HG03342 (cell line): ENCODE results near the gene THBS4.

Experiments
- ATAC-seq: cut with Tn5 transposase; IDR thresholded peaks from one replicate; pipeline ENCODE4 v1.9.1; 2021; ENCODE audit warnings: mild to moderate bottlenecking, moderate library complexity; ENCODE audit not compliant: unreplicated experiment

THBS4 gene

GRCh38 chr5:80043187-80043586, 8.0 kb downstream of the THBS4 start:
- no peak for ATAC-seq

- ATAC-seq = no peak
Measured at GRCh38 chr5:80048084-80048780, 13.1 kb downstream of the THBS4 start.

- ATAC-seq = no peak
Measured at GRCh38 chr5:80052464-80052863, 17.3 kb downstream of the THBS4 start.

DNA sequence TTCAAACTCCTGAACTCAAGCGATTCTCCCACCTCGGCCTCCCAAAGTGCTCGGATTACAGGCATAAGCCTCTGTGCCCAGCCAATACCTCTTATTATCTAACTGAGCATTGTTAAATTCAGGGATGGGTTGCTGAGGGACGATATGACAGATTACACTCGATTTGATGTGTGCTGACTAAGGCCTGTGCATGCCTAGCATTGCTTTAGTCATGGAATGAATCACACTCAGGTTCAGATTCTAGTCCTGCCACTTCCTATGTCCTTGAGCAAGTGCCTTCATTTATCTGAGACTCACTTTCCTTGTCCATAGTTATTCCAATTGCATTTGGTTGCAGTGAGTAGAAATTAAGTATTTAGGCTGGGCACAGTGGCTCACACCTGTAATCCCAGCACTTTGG, 19.5 kb downstream of the THBS4 start:
- ATAC-seq = no peak

- no peak for ATAC-seq
Measured at GRCh38 chr5:80055491-80056170, 20.5 kb downstream of the THBS4 start.

- no peak for ATAC-seq
Measured at GRCh38 chr5:80057099-80057498, 22.0 kb downstream of the THBS4 start.

GRCh38 chr5:80057921-80058320, 22.8 kb downstream of the THBS4 start:
- ATAC-seq = no peak

DNA sequence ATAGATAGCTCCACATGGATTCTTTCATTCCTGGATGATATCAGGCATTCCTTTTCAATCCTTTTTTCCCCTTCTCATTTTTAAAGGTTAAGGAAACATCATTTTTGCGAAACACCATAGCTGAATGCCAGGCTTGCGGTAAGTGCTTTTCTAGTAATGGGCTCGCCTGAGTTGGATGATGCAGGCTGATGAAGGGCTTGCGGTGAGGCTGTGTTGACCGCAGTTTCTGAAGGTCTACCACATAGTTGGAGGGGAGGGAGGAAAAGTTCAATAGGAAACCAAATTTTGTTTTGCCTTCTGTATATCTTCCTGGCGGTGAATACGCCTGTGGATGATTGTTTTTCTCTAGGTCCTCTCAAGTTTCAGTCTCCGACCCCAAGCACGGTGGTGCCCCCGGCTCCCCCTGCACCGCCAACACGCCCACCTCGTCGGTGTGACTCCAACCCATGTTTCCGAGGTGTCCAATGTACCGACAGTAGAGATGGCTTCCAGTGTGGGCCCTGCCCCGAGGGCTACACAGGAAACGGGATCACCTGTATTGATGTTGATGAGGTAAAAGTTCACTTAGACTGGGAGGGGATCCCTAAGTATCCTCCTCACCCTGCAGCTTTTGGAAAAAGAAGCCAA, 24.3 kb downstream of the THBS4 start:
- ATAC-seq = no peak

GRCh38 chr5:80060966-80061365, 25.8 kb downstream of the THBS4 start:
- ATAC-seq = no peak

GRCh38 chr5:80061547-80061946, 26.4 kb downstream of the THBS4 start:
- ATAC-seq = no peak

DNA sequence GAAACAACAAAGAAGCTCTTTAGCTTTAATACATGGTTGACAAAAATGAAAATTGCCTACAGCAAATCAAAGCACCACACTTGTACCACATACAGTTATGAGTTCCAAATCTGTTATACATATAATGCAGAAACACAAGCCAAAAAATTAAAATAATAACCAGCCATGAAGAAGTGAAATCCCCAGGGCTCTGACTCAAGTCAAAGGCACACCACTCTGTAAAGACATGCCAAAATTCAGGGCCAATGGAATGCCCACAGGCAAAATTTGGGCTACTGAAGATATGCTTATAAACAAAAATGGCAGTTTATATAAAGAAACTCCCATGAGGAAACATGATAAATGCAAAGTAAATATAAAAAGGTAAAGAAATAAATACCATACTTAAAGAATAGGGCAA, 29.0 kb downstream of the THBS4 start:
- no peak for ATAC-seq

DNA sequence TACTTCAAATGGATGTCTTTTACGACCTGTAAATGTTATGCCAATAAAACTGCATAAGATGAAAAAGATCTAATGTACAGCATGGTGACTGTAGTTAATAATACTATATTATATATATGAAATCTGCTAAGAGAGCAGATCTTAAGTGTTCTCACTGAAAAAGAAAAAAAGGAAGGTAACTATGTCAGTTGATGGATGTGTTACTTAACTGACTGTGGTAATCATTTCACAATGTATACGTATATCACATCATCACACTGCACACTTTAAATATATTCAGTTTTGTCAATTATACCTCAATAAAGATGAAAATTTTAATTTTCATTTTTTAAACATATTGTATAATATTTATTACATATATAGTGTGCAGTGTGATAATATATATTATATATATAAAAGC, 31.9 kb downstream of the THBS4 start:
- no peak for ATAC-seq

GRCh38 chr5:80067531-80068245, 32.5 kb downstream of the THBS4 start:
- ATAC-seq = no peak

DNA sequence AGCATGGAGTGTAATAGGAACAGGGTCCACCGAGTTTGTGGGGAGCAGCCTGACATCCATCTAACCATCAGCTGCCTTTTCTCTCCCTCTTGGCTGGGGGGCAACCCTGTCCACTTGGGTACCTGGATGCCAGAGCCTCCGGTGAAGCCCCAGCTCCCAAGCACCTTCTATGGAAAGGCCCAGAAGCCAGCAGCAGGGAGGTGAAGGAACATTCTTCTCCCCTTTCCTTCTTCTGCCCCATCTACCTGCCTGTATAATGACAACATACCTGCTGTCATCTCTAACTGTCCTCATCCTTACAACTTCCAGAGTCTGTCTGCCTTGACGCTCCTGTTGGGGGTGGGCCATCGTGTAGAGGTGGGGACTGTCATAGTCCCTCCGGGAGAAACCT, 33.1 kb downstream of the THBS4 start:
- ATAC-seq = no peak

GRCh38 chr5:80068775-80069174, 33.6 kb downstream of the THBS4 start:
- ATAC-seq = no peak

DNA sequence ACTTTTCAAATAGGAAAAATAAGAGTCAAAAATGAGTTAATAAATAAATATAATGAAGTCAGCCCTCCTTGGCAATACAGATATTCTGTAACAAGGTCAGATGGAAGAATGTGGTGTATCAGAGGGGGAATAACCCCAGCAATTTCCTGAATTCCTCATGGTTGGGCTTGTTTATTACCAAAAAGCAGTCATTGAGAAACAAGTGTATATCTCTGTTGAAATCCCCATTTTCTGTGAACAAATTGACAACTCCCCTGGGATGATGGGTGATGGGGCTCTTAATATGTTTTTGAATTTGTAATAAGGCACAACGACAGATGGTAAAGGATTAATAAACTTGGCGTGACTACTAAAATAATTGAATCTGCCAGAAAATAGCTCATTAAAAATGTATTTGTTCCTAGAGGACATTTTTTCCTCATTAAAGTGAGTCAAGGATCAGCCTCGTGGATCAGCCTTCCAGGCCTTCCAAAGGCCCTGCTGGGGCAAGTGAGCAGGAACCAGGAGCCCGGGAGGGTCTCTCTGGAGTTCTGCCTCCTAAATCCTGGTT, 34.2 kb downstream of the THBS4 start:
- ATAC-seq = no peak

GRCh38 chr5:80069918-80070318, 34.8 kb downstream of the THBS4 start:
- peak; percentile 18 for ATAC-seq

DNA sequence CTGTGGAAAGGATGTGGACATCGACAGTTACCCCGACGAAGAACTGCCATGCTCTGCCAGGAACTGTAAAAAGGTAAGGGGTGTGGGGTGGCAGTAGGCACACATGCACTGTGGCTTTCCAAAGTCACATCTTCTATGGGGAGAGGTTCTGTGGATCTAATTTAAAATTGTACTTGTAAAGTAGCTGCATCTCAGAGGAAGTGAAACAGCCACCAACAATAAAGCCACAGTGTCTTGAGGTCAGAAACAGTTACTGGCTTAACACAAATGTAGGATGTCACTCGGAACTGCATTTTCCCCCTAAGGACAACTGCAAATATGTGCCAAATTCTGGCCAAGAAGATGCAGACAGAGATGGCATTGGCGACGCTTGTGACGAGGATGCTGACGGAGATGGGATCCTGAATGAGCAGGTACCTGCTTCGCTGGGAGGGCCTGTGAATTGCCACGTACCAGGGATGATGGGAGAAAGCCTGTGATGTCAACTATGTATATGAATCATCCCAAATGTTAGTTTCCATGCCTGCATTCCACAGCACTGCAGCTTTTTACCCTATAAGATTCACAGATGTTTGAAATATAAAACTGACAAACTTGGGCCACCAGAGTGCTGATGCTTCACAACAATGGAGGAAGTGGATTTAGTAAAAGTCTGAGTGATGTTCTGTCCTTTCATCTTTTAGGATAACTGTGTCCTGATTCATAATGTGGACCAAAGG, 35.3 kb downstream of the THBS4 start:
- peak; percentile 62 for ATAC-seq

- ATAC-seq = no peak
Measured at GRCh38 chr5:80071510-80072021, 36.4 kb downstream of the THBS4 start.
